ENCODE results near the gene TMEM61.

The TMEM61 gene

GRCh38 chr1:54994355-54994990, 14.0 kb downstream of the TMEM61 start:
- DNase-seq (ENCODE audit: low read depth), result no peak
- H3K4me3 ChIP-seq (ENCODE audit: low read length), result no peak overlapping the region
- no peak for TF ChIP-seq CTCF (IDR thresholded peaks at IDR 0.05; ENCODE audit: insufficient read depth, low read depth, low read length, missing control alignments)

- no peak for TF ChIP-seq CTCF (IDR thresholded peaks at IDR 0.05; ENCODE audit: insufficient read depth, low read depth, low read length, missing control alignments)
- DNase-seq (ENCODE audit: low read depth), result no peak
- H3K4me3 ChIP-seq (ENCODE audit: low read length), result no peak overlapping the region
Observed at GRCh38 chr1:54995013-54995760, 14.8 kb downstream of the TMEM61 start.

GRCh38 chr1:54995835-54996234, 15.4 kb downstream of the TMEM61 start:
- DNase-seq (ENCODE audit: low read depth), result no peak
- H3K4me3 ChIP-seq (ENCODE audit: low read length), result no peak overlapping the region
- TF ChIP-seq CTCF (IDR thresholded peaks at IDR 0.05; ENCODE audit: insufficient read depth, low read depth, low read length, missing control alignments), result no peak

- peak; percentile 77 for TF ChIP-seq CTCF (IDR thresholded peaks at IDR 0.05; ENCODE audit: insufficient read depth, low read depth, low read length, missing control alignments)
- H3K4me3 ChIP-seq (ENCODE audit: low read length), result no peak overlapping the region
- peak; percentile 71 for DNase-seq (ENCODE audit: low read depth)
Observed at GRCh38 chr1:54996359-54996868, 16.0 kb downstream of the TMEM61 start.

- peak; percentile 15 for DNase-seq (ENCODE audit: low read depth)
- H3K4me3 ChIP-seq (ENCODE audit: low read length), result no peak overlapping the region
- TF ChIP-seq CTCF (IDR thresholded peaks at IDR 0.05; ENCODE audit: insufficient read depth, low read depth, low read length, missing control alignments), result no peak
Observed at GRCh38 chr1:54996869-54997710, 16.7 kb downstream of the TMEM61 start.

- H3K4me3 ChIP-seq (ENCODE audit: low read length), result no peak overlapping the region
- no peak for TF ChIP-seq CTCF (IDR thresholded peaks at IDR 0.05; ENCODE audit: insufficient read depth, low read depth, low read length, missing control alignments)
- DNase-seq (ENCODE audit: low read depth), result no peak
Observed at GRCh38 chr1:54997711-54997986, 17.2 kb downstream of the TMEM61 start.

Measured in epithelial cell of esophagus (primary cell).